HepG2 (cell line): ENCODE results near the gene KIRREL3. TPM values are rescaled to one million over a fixed set of nuclear protein-coding genes. Genes with fewer than 3 reads are reported as not detected.

ENCODE experiments used
- ATAC-seq: fragments of 200-7000 bp; cut with Tn5 transposase; 3 replicates; pipeline ENCODE4 v1.9.1; 2020; ENCODE audit warnings: mild to moderate bottlenecking, moderate library complexity
- BruUV-seq: library from RNA; stranded (reverse); fragments of 400-500 nt; replicated peaks from 2 replicates; lab custom pipeline; 2021; lab: Mats Ljungman, UMichigan
- CTCF ChIA-PET: fragments of 300-600 bp; formaldehyde crosslinking; extraction: SDS; loops from one replicate; lab custom pipeline; 2021; ENCODE audit warnings: low total read pairs, inconsistent platforms, low intra/inter-chr PET ratio; lab: Yijun Ruan, JAX
- POLR2A ChIA-PET: fragments of 350-600 bp; sonication (Branson Sonifier 250); formaldehyde crosslinking; loops from one replicate; lab custom pipeline; 2020; ENCODE audit warnings: antibody characterized with exemption, inconsistent platforms; lab: Yijun Ruan, JAX
- DNase-seq: peaks from one replicate; pipeline ENCODE4 v3.0.0-alpha.2; 2015; ENCODE audit warnings: low spot score
- FAIRE-seq: peaks from 3 replicates; lab custom pipeline; 2011; peaks lifted over from hg19 to GRCh38; lab: Jason Lieb, UNC
- H2AFZ ChIP-seq: one replicate; pipeline ENCODE4 v1.6.1; 2011; ENCODE audit warnings: low read length, inconsistent platforms
- H3K27ac ChIP-seq: fragments of 300-600 bp; 3 replicates; pipeline ENCODE4 v1.8.0; 2011; ENCODE audit warnings: mixed run types, mild to moderate bottlenecking, mixed read lengths, low read length, inconsistent platforms; ENCODE audit not compliant: insufficient read depth; ENCODE audit errors: extremely low read length
- H3K27me3 ChIP-seq, 2 experiments: fragments of 200-600 bp in 1 of 2; 2 replicates in 1 of 2; 3 replicates in 1 of 2; pipeline versions ENCODE4 v1.6.0 to v1.8.0; 2011; ENCODE audit warnings: low read length in 2 of 2, mild to moderate bottlenecking in 2 of 2, moderate library complexity in 2 of 2, inconsistent platforms in 1 of 2; ENCODE audit not compliant: insufficient read depth in 2 of 2, control insufficient read depth in 1 of 2
- H3K36me3 ChIP-seq, 2 experiments: fragments of 200-600 bp in 1 of 2; replicated peaks in 1 of 2; 2 replicates in 1 of 2; 3 replicates in 1 of 2; pipeline versions ENCODE4 v1.5.1 to v1.8.0; 2011; ENCODE audit warnings: low read length in 2 of 2, inconsistent platforms in 1 of 2; ENCODE audit not compliant: insufficient read depth in 2 of 2, control insufficient read depth in 1 of 2
- H3K4me1 ChIP-seq: 2 replicates; pipeline ENCODE4 v1.5.1; 2012; ENCODE audit warnings: low read length, inconsistent platforms; ENCODE audit not compliant: insufficient read depth
- H3K4me2 ChIP-seq: 2 replicates; pipeline ENCODE4 v1.6.0; 2011; ENCODE audit warnings: low read depth, low read length, inconsistent platforms
- H3K4me3 ChIP-seq, 3 experiments: fragments of 200-600 bp in 1 of 3; sonication (generic), shearing (Covaris generic) in 1 of 3; replicated peaks in 1 of 3; 2 replicates each; pipeline ENCODE4 v1.5.1; 2011 to 2016; ENCODE audit warnings: low read length in 3 of 3, inconsistent platforms in 2 of 3, low read depth in 2 of 3, mild to moderate bottlenecking in 2 of 3, control low read depth in 1 of 3, mixed read lengths in 1 of 3; ENCODE audit not compliant: insufficient read depth in 1 of 3
- H3K79me2 ChIP-seq: one replicate; pipeline ENCODE4 v1.6.1; 2011; ENCODE audit warnings: low read length, inconsistent platforms; ENCODE audit not compliant: insufficient read depth
- H3K9ac ChIP-seq: 2 replicates; pipeline ENCODE4 v1.6.0; 2011; ENCODE audit warnings: mild to moderate bottlenecking, low read depth, low read length, inconsistent platforms; ENCODE audit not compliant: insufficient read depth
- H3K9me3 ChIP-seq: 2 replicates; pipeline ENCODE4 v1.5.1; 2012; ENCODE audit warnings: mild to moderate bottlenecking, low read length
- H4K20me1 ChIP-seq: 2 replicates; pipeline ENCODE4 v1.6.0; 2011; ENCODE audit warnings: inconsistent platforms, mild to moderate bottlenecking, low read length, moderate library complexity; ENCODE audit not compliant: insufficient read depth
- CTCF ChIP-seq: sonication (generic); formaldehyde crosslinking; IDR thresholded peaks from 2 replicates; pipeline ENCODE4 v1.5.0; 2020; ENCODE audit warnings: mild to moderate bottlenecking, missing genetic modification reagents, moderate library complexity
- GRHL1 ChIP-seq: sonication (generic); formaldehyde crosslinking; conservative IDR thresholded peaks from 2 replicates; pipeline ENCODE4 v1.8.0; 2022; ENCODE audit warnings: missing genetic modification reagents
- MATR3 ChIP-seq: sonication (generic); formaldehyde crosslinking; IDR thresholded peaks from 2 replicates; pipeline ENCODE4 v1.4.0; 2020; ENCODE audit warnings: missing genetic modification reagents
- MED1 ChIP-seq: sonication (generic); formaldehyde crosslinking; IDR thresholded peaks from 2 replicates; pipeline ENCODE4 v1.4.0; 2020; ENCODE audit warnings: missing genetic modification reagents
- REXO4 ChIP-seq: sonication (generic); formaldehyde crosslinking; IDR thresholded peaks from 2 replicates; pipeline ENCODE4 v1.8.0; 2022; ENCODE audit warnings: missing genetic modification reagents, mild to moderate bottlenecking, borderline replicate concordance
- RFX1 ChIP-seq: fragments of 450-650 bp; IDR thresholded peaks from 2 replicates; pipeline ENCODE4 v1.6.1; 2017
- SMYD3 ChIP-seq: sonication (generic); formaldehyde crosslinking; IDR thresholded peaks from 2 replicates; pipeline ENCODE4 v1.8.1; 2023; ENCODE audit warnings: mild to moderate bottlenecking, missing genetic modification reagents
- TOPORS ChIP-seq: sonication (generic); formaldehyde crosslinking; IDR thresholded peaks from 2 replicates; pipeline ENCODE4 v1.8.0; 2023; ENCODE audit warnings: mild to moderate bottlenecking, missing genetic modification reagents
- ZBTB8A ChIP-seq: sonication (generic); formaldehyde crosslinking; IDR thresholded peaks from 2 replicates; pipeline ENCODE4 v1.4.0; 2020; ENCODE audit warnings: mild to moderate bottlenecking, low read depth, missing genetic modification reagents, borderline replicate concordance
- ZSCAN25 ChIP-seq: sonication (generic); formaldehyde crosslinking; IDR thresholded peaks from 2 replicates; pipeline ENCODE4 v1.8.0; 2022; ENCODE audit warnings: mild to moderate bottlenecking, missing genetic modification reagents
- ZSCAN30 ChIP-seq: sonication (generic); formaldehyde crosslinking; IDR thresholded peaks from 2 replicates; pipeline ENCODE4 v1.5.0; 2020; ENCODE audit warnings: mild to moderate bottlenecking, missing genetic modification reagents
- WGBS: methylation state at CpG from one replicate; pipeline ENCODE4 v1.1.6; 2017; ENCODE audit warnings: low lambda C conversion rate; 5-methylcytosine and 5-hydroxymethylcytosine counted together
- in situ Hi-C: cut with HindIII; loops from 2 replicates; pipeline ENCODE4 v1.10.0; 2017; ENCODE audit warnings: low pct_unique_long_range_greater_than_20kb; ENCODE audit not compliant: extremely low pct_ligation_motif_present
- intact Hi-C: fragments of 100-400 bp; cut with micrococcal nuclease; formaldehyde crosslinking; loops from one replicate; pipeline ENCODE4 v1.10.0; 2022; ENCODE audit not compliant: unreplicated experiment
- polyA plus RNA-seq, 8 experiments: library from polyadenylated mRNA; depleted of rRNA in 3 of 8; stranded (reverse) in 7 of 8; unstranded in 1 of 8; fragments of >200 nt; fragmentation: Illumina TruSeq in 4 of 8; extraction: Trizol in 4 of 8; gene quantifications; 2 replicates each; pipeline versions ENCODE4 v1.2.1 to v1.2.3, GENCODE V29; 2011 to 2016; ENCODE audit warnings: low read depth in 4 of 8, missing spikeins in 1 of 8, mixed read lengths in 1 of 8; ENCODE audit not compliant: insufficient read depth in 1 of 8
- total RNA-seq, 5 experiments: library from RNA; depleted of rRNA; stranded (reverse); fragments of >200 nt; fragmentation: Illumina TruSeq; extraction: Trizol; gene quantifications; 2 replicates each; pipeline ENCODE4 v1.2.3, GENCODE V29; 2016; ENCODE audit warnings: low read depth in 1 of 5
- TF ChIP-seq, protein P1 (sequence below): IDR thresholded peaks from 2 replicates; pipeline ENCODE4 v1.4.0; 2020; ENCODE audit warnings: mild to moderate bottlenecking, missing genetic modification reagents
- TF ChIP-seq, protein P2 (sequence below): sonication (generic); formaldehyde crosslinking; IDR thresholded peaks from 2 replicates; pipeline ENCODE4 v1.5.1; 2020; ENCODE audit warnings: mild to moderate bottlenecking, moderate library complexity, missing genetic modification reagents
- TF ChIP-seq, protein P3 (sequence below): sonication (generic); formaldehyde crosslinking; IDR thresholded peaks from 2 replicates; pipeline ENCODE4 v1.5.0; 2020; ENCODE audit warnings: missing genetic modification reagents

KIRREL3 gene
- total and polyA plus RNA-seq, 2 of the 13 experiments (the other 11 are each of a cell fraction or from before 2014, with no cell fraction given) = not detected

DNA sequence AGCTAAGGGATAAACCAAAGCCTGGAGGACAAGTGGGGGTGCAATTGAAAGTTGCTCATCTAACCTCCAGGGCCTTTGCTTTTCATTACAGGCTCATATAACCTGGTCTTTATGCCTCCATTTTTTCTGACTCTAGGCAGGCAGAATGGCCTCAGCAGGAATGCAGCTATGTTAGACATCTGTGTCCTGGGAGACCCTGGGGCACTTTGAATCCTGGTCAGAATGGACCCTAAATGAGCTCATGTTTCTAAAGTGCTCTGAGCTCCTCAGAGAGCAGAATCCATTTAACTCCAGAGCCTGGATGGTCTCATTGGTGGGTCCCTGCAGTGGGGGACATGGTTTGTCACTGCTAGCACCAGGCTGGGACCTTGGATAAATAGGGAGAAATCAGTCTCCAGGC, 177.3 kb downstream of the KIRREL3 start (continued):
- no peak for TF ChIP-seq TOPORS (CRISPR knock-in tag)
- no peak for TF ChIP-seq GRHL1 (CRISPR knock-in tag)
- TF ChIP-seq ZSCAN25 (CRISPR knock-in tag) = no peak
- TF ChIP-seq SMYD3 (CRISPR knock-in tag) = no peak
- TF ChIP-seq CTCF (CRISPR knock-in tag) = no peak
- TF ChIP-seq MED1 (CRISPR knock-in tag) = no peak
- TF ChIP-seq ZSCAN30 (CRISPR knock-in tag) = no peak
- TF ChIP-seq ZBTB8A (CRISPR knock-in tag) = no peak
- TF ChIP-seq REXO4 (CRISPR knock-in tag) = no peak
- TF ChIP-seq, all 625 proteins: peak for 0

DNA sequence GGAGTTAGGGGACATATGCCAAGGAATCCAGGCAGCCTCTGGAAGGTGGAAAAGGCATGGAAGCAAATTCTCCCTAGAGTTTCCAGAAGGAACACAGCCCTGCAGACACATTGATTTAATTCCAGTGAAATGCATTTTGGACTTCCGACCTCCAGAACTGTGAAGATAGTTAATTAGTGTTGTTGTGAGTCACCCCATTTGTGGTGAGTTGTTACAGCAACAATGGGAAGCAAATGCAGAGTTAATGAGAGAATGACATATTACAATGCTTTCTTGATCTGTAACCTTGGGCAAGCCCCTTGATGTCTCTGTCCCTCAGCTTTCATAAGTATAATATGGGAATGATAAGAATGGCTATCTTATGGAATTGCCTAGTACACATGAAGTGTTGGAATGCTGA, 178.7 kb downstream of the KIRREL3 start:
- H3K27ac ChIP-seq = no peak overlapping the region
- H3K36me3 ChIP-seq = no peaks in the 10 kb centered on the region
- H3K9me3 ChIP-seq = no peaks in the 10 kb centered on the region
- DNase-seq = no peak
- H2AFZ ChIP-seq = no peak overlapping the region
- in situ Hi-C loops = no loop called here
- no peak overlapping the region for H3K9ac ChIP-seq
- H3K4me3 ChIP-seq = no peak overlapping the region
- BruUV-seq = no TSS peak
- no peak for ATAC-seq
- H3K4me1 ChIP-seq = no peaks in the 10 kb centered on the region
- ChIA-PET POLR2A (no interaction called here), CTCF (no interaction called here)
- H3K4me2 ChIP-seq = no peak overlapping the region
- intact Hi-C loops = no loop called here
- H3K79me2 ChIP-seq = no peaks in the 10 kb centered on the region
- no peak for FAIRE-seq
- H4K20me1 ChIP-seq = no peaks in the 10 kb centered on the region
- WGBS = 0% methylated on average over 1 of the region's 1 CpG
- H3K27me3 ChIP-seq = peaks cover 0 to 20% of the 10 kb centered on the region in 2 experiments; a peak in 3 of 5 replicates
- TF ChIP-seq RFX1 (no peak), MATR3 (CRISPR knock-in tag) (no peak)
- TF ChIP-seq, protein P1, sequence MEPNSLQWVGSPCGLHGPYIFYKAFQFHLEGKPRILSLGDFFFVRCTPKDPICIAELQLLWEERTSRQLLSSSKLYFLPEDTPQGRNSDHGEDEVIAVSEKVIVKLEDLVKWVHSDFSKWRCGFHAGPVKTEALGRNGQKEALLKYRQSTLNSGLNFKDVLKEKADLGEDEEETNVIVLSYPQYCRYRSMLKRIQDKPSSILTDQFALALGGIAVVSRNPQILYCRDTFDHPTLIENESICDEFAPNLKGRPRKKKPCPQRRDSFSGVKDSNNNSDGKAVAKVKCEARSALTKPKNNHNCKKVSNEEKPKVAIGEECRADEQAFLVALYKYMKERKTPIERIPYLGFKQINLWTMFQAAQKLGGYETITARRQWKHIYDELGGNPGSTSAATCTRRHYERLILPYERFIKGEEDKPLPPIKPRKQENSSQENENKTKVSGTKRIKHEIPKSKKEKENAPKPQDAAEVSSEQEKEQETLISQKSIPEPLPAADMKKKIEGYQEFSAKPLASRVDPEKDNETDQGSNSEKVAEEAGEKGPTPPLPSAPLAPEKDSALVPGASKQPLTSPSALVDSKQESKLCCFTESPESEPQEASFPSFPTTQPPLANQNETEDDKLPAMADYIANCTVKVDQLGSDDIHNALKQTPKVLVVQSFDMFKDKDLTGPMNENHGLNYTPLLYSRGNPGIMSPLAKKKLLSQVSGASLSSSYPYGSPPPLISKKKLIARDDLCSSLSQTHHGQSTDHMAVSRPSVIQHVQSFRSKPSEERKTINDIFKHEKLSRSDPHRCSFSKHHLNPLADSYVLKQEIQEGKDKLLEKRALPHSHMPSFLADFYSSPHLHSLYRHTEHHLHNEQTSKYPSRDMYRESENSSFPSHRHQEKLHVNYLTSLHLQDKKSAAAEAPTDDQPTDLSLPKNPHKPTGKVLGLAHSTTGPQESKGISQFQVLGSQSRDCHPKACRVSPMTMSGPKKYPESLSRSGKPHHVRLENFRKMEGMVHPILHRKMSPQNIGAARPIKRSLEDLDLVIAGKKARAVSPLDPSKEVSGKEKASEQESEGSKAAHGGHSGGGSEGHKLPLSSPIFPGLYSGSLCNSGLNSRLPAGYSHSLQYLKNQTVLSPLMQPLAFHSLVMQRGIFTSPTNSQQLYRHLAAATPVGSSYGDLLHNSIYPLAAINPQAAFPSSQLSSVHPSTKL (CRISPR knock-in tag) = no peak
- TF ChIP-seq, protein P2, sequence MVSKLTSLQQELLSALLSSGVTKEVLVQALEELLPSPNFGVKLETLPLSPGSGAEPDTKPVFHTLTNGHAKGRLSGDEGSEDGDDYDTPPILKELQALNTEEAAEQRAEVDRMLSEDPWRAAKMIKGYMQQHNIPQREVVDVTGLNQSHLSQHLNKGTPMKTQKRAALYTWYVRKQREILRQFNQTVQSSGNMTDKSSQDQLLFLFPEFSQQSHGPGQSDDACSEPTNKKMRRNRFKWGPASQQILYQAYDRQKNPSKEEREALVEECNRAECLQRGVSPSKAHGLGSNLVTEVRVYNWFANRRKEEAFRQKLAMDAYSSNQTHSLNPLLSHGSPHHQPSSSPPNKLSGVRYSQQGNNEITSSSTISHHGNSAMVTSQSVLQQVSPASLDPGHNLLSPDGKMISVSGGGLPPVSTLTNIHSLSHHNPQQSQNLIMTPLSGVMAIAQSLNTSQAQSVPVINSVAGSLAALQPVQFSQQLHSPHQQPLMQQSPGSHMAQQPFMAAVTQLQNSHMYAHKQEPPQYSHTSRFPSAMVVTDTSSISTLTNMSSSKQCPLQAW (CRISPR knock-in tag) = no peak
- TF ChIP-seq, protein P3, sequence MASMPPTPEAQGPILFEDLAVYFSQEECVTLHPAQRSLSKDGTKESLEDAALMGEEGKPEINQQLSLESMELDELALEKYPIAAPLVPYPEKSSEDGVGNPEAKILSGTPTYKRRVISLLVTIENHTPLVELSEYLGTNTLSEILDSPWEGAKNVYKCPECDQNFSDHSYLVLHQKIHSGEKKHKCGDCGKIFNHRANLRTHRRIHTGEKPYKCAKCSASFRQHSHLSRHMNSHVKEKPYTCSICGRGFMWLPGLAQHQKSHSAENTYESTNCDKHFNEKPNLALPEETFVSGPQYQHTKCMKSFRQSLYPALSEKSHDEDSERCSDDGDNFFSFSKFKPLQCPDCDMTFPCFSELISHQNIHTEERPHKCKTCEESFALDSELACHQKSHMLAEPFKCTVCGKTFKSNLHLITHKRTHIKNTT (CRISPR knock-in tag) = no peak
